A172 (cell line): ENCODE data around the gene ADAMTS7. TPM values are rescaled to one million over a fixed set of nuclear protein-coding genes. Genes with fewer than 3 reads are reported as not detected.
"Not testable (repeated sequence)": the region's sequence is repeated elsewhere in the genome, so short reads cannot be mapped to it uniquely, and the experiment has no call there.

Source experiments
- DNase-seq: peaks from one replicate; pipeline ENCODE4 v3.0.0-alpha.2; 2015; ENCODE audit warnings: low spot score
- total RNA-seq: library from RNA; depleted of rRNA; stranded (reverse); fragments of >200 nt; shearing (Covaris generic); gene quantifications from 2 replicates; pipeline ENCODE4 v1.2.3, GENCODE V29; 2014; rRNA removed

ADAMTS7 gene, protein sequence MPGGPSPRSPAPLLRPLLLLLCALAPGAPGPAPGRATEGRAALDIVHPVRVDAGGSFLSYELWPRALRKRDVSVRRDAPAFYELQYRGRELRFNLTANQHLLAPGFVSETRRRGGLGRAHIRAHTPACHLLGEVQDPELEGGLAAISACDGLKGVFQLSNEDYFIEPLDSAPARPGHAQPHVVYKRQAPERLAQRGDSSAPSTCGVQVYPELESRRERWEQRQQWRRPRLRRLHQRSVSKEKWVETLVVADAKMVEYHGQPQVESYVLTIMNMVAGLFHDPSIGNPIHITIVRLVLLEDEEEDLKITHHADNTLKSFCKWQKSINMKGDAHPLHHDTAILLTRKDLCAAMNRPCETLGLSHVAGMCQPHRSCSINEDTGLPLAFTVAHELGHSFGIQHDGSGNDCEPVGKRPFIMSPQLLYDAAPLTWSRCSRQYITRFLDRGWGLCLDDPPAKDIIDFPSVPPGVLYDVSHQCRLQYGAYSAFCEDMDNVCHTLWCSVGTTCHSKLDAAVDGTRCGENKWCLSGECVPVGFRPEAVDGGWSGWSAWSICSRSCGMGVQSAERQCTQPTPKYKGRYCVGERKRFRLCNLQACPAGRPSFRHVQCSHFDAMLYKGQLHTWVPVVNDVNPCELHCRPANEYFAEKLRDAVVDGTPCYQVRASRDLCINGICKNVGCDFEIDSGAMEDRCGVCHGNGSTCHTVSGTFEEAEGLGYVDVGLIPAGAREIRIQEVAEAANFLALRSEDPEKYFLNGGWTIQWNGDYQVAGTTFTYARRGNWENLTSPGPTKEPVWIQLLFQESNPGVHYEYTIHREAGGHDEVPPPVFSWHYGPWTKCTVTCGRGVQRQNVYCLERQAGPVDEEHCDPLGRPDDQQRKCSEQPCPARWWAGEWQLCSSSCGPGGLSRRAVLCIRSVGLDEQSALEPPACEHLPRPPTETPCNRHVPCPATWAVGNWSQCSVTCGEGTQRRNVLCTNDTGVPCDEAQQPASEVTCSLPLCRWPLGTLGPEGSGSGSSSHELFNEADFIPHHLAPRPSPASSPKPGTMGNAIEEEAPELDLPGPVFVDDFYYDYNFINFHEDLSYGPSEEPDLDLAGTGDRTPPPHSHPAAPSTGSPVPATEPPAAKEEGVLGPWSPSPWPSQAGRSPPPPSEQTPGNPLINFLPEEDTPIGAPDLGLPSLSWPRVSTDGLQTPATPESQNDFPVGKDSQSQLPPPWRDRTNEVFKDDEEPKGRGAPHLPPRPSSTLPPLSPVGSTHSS (N-terminal part only)
- 6.0 and 12.2 TPM in 2 replicates for total RNA-seq

DNA sequence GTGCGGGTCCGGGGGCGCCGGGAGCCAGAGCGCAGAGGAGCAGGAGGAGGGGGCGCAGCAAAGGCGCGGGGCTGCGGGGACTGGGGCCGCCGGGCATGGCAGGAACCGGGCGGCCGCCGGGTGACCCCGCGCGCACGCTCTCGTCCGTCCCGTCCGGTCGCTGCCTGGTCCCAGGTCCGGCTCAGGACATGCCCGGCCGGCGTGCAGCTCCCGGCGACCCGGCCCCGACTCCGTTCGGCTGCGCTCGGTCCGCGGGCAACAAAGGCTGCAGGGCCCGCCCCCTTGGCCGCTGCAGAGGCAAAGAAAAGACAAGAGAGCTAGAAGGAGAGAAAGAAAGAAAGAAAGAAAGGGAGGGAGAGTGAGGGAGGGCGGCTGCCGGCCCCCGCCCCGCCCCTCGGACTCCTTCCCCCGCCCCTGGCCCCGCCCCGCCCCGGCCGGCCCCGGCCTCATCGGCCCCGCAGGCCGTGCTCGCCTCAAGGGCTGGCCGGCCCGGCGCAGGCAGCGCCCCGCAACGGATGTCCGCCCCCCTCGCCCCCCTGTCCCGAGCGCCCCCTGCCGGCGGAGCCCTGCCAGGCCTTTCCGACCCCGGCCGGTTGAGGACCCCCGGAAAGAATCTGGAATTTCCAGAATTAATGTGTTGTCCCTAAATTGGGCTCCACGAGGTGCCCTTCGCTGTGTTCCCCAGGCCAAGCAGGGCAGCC is at the start of gene ADAMTS7:
Gene ADAMTS7, minus strand, starts transcription at position 341 of the 701 bp plus-strand sequence. Its CDS starts 244 bp downstream, at position 97.
- peak; percentile 39 for DNase-seq

DNA sequence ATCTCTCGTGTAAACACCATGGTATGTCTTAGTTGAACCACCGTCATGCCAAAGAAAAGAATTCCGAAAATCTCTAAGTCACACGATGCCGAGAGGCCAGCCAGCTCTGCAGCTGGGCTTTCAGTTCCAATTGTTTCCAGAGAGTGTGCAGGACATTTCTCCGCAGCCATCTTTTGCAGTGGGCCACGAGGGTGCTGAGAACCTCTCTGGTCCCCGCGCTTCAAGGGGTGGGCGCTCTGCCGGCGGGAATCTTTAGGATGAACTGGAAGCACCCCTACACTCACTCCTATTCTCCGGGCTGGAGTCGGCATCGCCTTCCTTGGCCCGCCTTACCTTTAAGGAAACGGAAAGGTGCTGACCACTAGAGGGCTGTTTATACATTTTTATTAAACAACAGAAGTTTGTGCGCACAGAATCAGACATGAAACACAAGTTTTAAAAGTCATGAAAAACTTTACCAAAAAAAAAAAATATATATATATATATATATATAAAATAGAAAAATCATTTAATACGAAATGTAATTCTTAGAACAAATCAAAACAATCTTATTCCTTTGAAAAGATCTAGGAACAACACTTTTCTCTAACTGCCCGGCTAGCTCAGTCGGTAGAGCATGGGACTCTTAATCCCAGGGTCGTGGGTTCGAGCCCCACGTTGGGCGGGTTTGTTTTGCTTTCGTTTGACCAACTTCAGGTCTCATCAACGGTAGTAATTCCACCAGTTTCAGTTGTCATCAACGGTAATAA is 48.9 kb upstream of the ADAMTS7 start:
- peak; percentile 90 for DNase-seq

DNA sequence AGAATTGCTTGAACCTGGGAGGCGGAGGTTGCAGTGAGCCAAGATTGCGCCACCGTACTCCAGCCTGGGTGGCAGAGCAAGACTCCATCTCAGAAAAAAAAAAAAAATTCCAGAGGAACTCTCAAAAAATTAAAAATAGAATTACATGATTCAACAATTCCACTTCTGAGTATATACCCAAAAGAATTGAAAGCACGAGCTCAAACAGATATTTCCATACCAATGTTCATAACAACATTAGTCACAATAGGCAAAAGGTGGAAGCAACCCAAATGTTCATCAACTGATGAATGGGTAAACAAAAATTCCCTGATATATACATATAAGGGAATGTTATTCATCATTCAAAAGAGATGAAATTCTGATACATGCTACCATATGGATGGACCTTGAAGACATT is 44.5 kb upstream of the ADAMTS7 start:
- no peak for DNase-seq

DNA sequence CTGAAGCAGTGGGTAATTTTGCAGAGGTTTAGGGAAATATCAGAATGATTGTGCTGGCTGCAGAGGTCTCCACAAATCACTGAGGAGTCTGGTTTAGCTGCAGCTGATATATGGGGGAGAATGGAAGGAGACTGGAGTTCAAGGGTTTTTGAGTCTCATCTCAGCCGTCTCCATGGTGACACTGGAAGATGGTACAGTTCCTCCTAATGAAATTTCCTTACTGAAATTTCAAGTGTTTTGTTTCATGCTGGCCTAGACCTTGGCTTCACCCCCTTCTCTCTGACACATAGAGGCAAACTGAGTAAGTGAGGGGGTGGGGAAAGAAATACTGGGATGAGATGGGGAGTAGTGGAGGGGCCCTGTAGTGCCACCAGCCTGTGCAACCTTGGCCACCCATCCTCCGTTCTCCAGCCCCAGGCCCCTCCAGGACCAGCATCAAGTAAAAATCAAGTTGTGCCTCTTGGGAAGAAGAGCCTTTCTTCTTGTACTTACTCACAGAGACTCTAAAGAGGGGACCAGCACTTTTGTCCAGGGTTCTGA is 43.6 kb upstream of the ADAMTS7 start:
- no peak for DNase-seq

DNA sequence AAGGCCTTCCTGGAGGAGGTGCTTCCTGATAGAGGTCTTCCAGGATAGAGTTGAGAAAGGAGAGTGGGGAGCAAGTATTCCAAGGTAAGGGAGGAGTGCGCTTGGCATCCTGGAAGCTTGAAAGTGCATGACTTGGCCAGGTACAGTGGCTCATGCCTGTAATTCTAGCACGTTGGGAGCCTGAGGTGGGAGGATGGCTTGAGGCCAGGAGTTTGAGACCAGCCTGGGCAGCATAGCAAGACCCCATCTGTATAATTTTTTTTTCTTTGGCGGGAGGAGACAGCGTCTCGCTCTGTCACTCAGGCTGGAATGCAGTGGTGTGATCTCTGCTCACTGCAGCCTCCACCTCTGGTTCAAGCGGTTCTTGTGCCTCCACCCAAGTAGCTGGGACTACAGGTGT is 42.2 kb upstream of the ADAMTS7 start:
- no peak for DNase-seq

DNA sequence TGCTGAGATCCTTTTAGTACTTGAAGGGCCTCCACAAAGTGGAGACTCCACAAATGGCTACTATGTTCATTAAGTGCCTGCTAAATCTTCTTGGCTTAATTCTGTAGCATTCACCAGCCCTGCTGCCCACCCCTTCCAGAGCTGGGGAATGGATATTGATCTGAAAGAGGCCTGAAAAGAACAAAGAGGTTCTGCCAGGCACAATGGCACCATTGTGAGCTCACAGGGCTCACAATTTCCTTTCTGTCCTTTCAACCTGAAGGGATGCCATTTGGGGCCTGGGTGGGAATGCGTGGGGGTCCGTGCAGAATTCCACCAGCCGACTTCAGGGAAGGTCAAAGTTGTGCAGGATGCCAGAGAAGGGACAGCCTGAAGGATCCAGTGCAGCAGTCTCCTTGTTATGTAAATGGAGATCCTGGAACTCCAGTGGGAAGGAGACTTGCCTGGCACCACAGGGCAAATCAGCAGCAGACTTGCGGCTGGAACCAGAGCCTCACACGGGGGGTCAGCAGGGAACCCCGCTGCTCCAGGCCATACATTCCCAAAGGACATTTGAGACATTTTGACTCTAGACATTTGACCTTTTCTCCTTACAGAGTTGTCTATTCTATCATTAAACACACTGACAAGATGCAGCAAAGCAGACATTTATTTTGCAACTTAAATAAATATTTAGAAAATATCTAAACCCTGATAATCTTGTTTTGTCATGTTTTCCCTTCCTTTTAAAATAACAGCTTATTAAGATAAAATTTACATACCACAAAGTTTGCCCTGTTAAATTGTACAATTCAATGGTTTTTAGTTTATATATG is 39.9 kb upstream of the ADAMTS7 start:
- no peak for DNase-seq

DNA sequence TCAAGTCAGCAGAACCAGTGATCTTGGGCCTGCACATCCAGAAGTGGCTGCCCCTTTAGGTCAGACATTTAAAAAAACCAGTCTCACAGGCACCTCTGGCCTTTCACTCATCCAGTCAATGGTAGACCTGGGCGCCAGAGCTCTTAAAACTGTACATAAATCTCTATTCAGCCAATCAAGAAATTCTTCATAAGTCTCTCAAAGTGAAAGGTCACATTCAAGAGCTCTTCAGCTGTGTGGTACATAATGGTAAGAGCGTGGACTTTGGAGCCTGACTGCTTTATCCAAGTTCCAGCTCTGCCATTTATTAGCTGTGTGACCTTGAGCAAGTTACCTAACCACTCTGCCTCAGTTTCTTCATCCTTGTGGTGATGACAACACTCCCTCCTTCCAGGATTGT is 39.1 kb upstream of the ADAMTS7 start:
- no peak for DNase-seq

DNA sequence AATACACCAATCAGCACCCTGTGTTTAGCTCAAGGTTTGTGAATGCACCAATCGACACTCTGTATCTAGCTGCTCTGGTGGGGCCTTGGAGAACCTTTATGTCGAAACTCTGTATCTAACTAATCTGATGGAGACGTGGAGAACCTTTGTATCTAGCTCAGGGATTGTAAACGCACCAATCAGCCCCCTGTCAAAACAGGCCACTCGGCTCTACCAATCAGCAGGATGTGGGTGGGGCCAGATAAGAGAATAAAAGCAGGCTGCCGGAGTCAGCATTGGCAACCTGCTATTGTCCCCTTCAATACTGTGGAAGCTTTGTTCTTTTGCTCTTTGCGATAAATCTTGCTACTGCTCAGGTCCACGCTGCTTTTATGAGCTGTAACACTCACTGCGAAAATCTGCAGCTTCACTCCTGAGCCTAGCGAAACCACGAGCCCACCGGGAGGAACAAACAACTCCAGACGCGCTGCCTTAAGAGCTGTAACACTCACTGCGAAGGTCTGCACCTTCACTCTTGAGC is 36.2 kb upstream of the ADAMTS7 start:
- not testable (repeated sequence) for DNase-seq

DNA sequence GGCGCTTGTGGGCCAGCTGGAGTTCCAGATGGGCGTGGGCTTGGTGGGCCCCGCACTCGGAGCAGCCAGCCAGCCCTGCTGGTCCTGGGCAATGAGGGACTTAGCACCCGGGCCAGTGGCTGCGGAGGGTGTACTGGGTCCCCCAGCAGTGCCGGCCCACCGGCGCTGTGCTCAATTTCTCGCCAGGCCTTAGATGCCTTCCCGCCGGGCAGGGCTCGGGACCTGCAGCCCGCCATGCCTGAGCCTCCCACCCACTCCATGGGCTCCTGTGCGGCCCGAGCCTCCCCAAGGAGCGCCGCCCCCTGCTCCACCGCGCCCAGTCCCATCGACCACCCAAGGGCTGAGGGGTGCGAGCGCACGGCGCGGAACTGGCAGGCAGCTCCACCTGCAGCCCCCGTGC is 35.6 kb upstream of the ADAMTS7 start:
- not testable (repeated sequence) for DNase-seq

DNA sequence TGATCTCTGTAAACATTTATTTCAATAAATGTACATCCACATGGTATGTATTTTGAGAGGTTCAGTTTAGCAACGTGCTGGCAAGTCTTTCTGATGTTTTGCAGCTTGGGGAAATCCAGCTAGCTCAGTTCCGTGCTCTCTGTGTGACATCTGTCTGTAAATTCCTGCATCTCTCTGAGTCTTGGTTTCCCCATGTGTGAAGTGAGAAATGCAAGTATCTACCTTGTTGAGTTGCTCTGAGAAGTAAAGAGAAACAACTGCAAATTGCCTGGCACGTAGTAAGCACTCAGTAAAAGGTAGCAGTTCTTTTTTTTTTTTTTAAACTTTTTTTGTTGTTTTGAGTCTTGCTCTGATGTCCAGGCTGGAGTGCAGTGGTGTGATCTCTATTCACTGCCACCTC is 31.3 kb upstream of the ADAMTS7 start:
- DNase-seq, result no peak

DNA sequence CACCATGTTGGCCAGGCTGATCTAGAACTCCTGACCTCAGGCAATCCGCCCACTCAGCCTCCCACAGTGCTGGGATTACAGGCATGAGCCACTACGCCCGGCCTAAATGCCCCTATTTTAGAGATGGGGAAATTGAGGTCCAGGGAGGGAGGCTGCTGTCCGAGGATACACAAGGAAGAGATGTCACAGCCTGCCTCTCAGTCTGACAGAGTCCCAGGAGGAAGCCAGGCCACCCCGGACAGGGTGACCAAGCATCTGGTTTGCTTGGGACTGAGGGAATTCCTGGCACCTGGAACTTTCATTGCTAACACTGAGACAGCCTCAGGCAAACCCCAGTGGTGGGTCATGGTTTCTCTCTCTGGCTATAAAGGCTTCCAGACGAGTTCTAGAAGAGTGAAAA is 30.6 kb upstream of the ADAMTS7 start:
- DNase-seq, result no peak

DNA sequence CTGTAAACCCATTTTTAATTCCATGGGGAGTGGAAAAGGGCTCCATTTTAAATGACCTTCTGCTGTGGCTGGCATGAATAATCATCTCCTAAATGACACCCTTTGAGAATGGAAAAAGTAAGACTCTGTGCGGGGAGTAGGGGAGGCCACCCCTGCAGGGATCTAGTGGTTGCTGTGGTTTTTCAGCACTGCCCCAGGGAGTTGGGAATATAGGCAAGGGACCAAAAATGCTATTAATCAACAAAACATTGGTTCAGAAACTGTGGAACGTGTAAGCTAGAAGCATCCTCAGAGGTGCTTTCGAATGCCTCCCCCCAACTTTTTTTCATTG is 30.1 kb upstream of the ADAMTS7 start:
- DNase-seq, result no peak

DNA sequence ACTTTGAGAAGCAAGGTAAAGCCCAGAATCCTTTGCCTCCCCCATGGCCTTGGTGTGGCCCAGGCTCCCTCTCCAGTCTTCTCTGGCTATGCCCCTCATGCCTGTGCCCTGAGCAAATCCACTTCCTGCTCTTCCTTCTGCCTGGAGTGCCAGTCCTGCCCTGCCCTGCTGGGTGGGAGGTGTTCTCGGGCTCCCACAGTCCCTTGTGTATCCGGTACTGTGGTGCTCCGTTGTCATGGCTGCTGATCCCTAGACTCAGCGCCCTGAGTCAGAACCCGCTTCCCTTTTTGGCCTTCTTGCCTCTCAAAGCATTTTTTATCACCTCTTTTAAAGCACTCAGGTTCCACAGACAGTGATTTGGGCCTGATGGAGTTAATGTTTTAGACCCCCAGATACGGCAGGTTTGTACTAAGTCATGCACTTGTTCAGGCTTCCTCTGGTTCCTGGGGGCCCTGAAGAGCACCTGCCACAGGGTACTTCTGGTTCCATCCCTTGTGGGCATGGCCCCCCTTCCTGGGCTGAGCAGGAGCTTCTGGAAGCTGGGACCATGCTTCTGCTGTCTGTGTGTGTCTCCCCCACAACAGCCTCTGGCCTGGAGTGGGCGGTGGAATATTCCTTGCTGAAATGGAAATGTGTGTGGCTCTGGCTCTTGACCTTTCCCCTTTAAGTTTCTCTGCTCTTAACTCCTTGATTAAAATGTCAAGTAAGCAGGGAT is 29.6 kb upstream of the ADAMTS7 start:
- DNase-seq, result peak; percentile 61

DNA sequence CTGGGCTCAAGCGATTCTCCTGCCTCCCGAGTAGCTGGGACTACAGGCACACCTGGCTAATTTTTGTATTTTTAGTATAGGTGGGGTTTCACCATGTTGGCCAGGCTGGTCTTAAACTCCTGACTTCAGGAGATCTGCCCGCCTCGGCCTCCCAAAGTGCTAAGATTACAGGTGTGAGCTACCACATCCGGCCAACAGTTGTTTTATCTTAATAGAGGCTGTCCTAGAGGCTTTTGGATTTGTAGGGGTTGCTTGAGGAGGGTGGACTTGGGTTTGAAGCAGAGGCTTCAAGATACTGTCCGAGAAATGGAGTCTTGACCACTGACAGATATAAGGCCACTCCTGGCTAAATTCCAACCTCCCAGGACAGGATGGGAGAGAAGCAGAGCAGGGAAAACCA is 27.9 kb upstream of the ADAMTS7 start:
- not testable (repeated sequence) for DNase-seq

DNA sequence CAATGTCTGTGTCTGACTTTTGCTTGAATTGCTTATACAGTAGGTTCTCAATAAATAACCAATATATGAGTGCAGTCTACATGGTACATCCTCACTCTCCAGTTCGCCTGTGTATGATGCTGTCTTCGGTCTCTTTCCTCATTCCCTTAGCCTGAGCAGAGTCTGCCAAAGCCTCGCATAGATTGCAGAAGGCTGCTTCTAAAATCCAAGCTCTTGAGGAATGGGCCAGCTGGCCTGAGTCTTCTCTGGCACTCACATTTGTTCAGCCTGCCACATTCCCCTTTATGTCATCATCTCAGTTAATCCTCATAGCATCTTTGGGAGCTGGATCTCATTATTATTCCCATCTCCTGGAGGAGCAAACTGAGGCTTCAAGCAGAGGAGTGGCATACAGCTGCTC is 27.2 kb upstream of the ADAMTS7 start:
- no peak for DNase-seq

DNA sequence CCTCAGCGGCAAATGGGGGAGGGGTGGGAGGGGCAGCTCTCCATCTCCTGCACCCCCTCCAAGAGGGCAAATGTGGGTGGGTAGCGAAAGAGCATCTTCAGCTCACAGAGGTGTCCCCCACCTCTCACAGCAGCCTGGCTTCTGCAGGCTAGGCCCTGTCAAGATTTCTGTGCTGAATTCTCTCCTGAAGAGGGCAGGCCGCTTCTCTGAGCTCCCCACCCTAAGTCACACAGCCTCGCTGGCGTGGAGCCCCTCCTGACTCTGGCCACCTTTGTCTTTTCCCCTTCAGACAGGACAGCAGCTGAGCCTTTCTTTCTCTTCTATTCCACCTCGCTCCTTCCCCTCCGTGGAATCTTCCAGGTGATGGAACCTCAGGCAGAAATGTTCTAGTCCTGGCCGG is 26.3 kb upstream of the ADAMTS7 start:
- DNase-seq, result no peak

DNA sequence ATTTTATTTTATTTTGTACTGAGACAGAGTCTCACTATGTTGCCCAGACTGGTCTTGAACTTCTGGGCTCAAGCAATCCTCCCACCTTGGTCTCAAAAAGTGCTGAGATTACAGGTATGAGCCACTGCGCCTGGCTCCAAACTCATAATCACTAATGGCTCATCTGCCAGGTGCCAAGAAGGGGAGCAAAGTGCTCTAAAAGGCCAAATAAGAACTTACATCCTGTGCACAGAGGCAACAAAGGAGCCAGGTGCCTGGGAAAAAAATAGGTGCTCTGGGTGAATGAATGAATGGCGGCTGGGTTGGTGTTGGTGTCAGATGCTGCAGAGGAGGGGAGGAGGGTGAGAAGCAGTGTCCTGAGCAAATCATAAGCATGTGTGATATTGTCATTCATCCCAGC is 25.9 kb upstream of the ADAMTS7 start:
- DNase-seq, result no peak

DNA sequence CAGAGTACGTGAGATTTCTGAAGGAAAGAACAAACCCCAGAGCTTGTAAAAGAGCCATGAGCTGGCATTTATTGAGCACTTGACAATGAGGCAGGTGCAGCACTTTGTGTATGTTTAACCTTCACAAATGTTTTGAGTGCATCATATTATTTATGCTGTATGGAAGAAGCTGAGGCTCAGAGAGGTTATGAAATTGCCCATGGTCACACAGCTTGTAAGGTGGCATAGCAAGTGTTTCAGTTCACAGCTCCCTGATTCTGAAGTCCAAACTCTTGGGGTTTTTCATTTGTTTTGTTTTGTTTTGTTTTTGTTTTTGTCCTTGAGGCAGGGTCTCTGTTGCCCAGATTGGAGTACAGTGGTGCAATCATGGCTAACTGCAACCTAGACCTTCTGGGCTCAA is 25.1 kb upstream of the ADAMTS7 start:
- DNase-seq, result no peak
